Bronchial epithelial cell (primary cell): ENCODE data around the gene NPAS3. TPM values are rescaled to one million over a fixed set of nuclear protein-coding genes. Genes with fewer than 3 reads are reported as not detected.
A peak's percentile ranks its signal among the peaks of the same experiment; 100 is the strongest.

Experiments
- DNase-seq: peaks from one replicate; pipeline ENCODE4 v3.0.0-alpha.2; 2010; ENCODE audit warnings: low read depth
- FAIRE-seq: peaks from 2 replicates; lab custom pipeline; 2011; peaks lifted over from hg19 to GRCh38; lab: Jason Lieb, UNC
- H3K27me3 ChIP-seq: 2 replicates; pipeline ENCODE4 v1.5.1; 2011; ENCODE audit warnings: low read length; ENCODE audit not compliant: control insufficient read depth, insufficient read depth
- H3K36me3 ChIP-seq: 2 replicates; pipeline ENCODE4 v1.5.1; 2011; ENCODE audit warnings: low read length; ENCODE audit not compliant: control insufficient read depth, insufficient read depth
- H3K4me3 ChIP-seq: 2 replicates; pipeline ENCODE4 v1.5.1; 2011; ENCODE audit warnings: mild to moderate bottlenecking, low read depth, low read length, control low read depth
- total RNA-seq: library from RNA; depleted of rRNA; stranded (reverse); fragments of >200 nt; gene quantifications from 2 replicates; pipeline ENCODE4 v1.2.1, GENCODE V29; 2014
- TF ChIP-seq, protein P1 (sequence below): IDR thresholded peaks from 2 replicates; pipeline ENCODE4 v1.5.1; 2011; ENCODE audit warnings: mild to moderate bottlenecking, moderate library complexity, low read length, control low read depth, inconsistent platforms; ENCODE audit not compliant: insufficient read depth, severe bottlenecking

The NPAS3 gene
- total RNA-seq, 1 donor from 2014 or later, result not detected

DNA sequence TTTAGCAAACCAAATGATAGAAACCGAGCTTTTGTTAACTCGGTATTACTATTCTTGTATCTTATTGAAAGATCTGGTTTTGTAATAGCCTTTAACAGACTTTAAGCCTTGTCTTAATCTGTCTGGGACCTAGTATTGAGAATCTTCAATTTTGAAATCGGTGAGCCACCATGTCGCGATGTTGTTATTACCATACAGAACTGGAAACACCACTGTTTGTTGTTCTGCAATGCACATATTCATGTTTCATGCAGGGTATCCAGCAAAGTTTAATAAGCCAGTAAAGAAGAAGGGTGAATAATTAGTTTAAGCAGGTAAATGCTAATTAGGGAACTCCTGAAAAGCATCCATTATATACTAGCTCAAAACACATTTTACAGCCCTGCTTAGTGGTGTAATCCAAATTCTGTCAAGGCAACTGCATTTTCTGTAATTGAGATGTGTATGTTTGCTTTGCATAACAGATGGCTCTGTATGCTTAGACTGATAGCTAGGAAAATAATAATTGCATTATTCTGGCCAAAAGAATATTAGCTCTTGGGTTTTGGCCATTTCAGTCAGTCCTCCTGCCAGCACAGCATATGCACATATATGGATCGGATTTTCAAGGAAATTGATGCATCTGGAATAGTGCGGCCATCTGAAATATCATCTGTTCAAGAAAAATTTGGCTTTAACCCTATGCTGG, 623.0 kb downstream of the NPAS3 start:
- no peak for DNase-seq
- no peak for FAIRE-seq
- TF ChIP-seq, protein P1, sequence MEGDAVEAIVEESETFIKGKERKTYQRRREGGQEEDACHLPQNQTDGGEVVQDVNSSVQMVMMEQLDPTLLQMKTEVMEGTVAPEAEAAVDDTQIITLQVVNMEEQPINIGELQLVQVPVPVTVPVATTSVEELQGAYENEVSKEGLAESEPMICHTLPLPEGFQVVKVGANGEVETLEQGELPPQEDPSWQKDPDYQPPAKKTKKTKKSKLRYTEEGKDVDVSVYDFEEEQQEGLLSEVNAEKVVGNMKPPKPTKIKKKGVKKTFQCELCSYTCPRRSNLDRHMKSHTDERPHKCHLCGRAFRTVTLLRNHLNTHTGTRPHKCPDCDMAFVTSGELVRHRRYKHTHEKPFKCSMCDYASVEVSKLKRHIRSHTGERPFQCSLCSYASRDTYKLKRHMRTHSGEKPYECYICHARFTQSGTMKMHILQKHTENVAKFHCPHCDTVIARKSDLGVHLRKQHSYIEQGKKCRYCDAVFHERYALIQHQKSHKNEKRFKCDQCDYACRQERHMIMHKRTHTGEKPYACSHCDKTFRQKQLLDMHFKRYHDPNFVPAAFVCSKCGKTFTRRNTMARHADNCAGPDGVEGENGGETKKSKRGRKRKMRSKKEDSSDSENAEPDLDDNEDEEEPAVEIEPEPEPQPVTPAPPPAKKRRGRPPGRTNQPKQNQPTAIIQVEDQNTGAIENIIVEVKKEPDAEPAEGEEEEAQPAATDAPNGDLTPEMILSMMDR, result no peak
- H3K4me3 ChIP-seq, result no peak overlapping the region
- no peaks in the 10 kb centered on the region for H3K36me3 ChIP-seq
- H3K27me3 ChIP-seq, result no peaks in the 10 kb centered on the region

DNA sequence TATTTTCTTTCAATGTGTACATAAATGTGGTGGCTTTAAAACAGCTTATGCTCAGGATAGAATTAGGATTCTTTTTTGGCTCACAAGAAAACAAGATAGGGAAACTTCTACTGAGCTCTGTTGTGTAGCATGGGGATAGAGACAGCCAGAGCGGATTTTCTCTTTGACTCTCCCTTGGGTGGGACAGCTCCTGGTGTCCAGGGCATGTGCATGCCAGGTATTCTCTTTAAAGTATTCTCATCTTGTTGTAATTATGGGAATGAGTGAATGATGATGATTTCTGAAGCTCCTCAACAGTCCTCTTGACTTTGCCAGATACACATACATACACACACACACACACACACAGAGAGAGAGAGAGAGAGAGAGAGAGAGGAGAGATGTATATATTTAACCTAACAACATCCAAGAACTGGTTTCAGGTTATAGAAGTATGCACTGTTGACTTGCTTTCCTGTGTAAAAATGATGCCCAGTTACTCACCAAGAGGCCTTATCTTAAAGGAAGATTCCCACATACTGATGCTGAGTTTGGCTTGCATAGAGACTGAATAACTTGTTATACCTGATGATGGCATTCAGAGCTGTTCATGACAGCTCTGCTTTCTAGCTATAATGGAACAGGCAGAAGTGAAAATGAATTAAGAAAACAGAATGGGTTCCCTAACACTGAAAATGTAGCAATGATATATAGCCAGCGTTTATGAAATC, 624.7 kb downstream of the NPAS3 start:
- DNase-seq, result peak; percentile 60
- TF ChIP-seq, protein P1, result no peak

DNA sequence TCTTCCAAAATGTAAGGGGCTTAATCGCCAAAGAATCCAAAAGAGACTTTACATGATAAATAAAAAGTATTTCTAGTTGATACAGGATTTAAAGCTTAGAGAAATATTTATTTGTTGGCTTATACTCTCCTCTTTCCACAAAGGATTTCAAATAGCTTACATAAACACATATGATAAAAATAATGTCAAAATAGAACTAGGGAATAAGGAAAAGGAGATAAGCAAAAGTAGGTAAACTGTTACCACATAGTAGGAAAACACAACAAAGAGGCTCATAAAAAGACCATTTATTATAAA, 625.2 kb downstream of the NPAS3 start:
- FAIRE-seq, result no peak
- TF ChIP-seq, protein P1, result no peak
- Histone ChIP-seq H3K4me3 (no peak overlapping the region), H3K27me3 (no peaks in the 10 kb centered on the region), H3K36me3 (no peaks in the 10 kb centered on the region)
- DNase-seq, result no peak

More for the DNA sequence above, 624.7 kb downstream of the NPAS3 start:
- Histone ChIP-seq H3K27me3 (no peaks in the 10 kb centered on the region), H3K36me3 (no peaks in the 10 kb centered on the region), H3K4me3 (no peak overlapping the region)
- no peak for FAIRE-seq

DNA sequence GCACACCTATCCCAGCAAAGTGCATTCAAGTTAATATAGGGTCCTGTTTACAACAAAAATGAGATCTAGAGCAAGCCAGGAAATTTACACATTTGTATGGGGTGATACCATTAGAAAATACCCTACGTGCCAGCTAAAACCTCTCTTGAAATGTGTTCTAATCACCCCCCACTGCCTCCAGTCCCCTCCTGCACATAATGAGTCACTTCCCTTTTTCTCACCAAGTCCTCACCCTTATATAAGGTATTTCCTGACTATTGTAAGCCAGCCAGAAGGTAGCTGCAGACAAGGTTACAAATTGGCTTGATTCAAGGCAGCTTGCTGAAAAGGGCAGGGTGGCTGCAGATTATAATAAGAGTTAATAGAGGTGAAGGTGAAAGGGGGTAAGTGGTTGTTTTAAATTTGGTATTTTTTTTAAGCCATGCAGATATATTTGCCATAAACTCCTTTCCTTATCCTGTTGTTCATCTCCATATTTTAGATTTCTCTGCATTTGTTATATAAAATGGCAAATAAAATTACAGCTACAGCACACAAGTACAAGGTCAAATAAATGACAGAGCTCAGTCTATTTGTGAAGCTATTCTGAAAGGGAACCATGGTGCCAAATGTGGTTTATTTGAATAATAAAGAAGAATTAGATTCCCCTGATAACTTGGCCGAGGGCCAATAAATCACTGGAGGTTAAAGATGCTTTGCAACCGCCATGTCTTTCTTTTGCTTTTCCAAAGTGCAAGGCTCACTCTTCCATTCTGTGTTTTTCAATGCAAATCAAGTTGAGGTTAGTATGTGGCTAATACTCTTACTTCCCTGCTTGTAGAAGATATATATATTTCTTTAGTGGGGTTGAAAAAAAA, 626.3 kb downstream of the NPAS3 start:
- no peaks in the 10 kb centered on the region for H3K36me3 ChIP-seq
- no peaks in the 10 kb centered on the region for H3K27me3 ChIP-seq
- DNase-seq (peak; percentile 97), FAIRE-seq (no peak)
- H3K4me3 ChIP-seq, result no peak overlapping the region
- TF ChIP-seq, protein P1, result no peak

DNA sequence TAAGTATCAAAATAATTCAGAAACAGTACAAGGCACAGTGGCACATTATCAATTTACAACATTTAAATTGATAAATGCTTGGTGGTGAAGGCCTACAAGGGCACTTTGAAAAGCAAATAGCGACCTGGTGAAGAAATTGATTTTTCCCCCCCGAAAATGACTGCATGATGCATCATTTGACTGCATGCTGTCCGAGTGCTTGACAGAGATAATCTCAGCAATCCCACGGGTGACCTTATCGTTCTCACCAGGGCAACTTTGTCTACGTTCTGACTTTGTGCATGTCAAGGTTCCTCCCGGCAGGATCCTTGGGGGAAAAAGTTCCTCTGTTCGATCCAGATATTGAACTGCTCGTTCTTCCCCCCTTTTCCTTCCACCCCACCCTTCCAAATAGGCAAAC, 627.4 kb downstream of the NPAS3 start:
- TF ChIP-seq, protein P1, result no peak
- H3K4me3 ChIP-seq, result no peak overlapping the region
- no peak for FAIRE-seq

More for the DNA sequence above, 627.4 kb downstream of the NPAS3 start:
- DNase-seq, result no peak
- Histone ChIP-seq H3K36me3 (no peaks in the 10 kb centered on the region), H3K27me3 (no peaks in the 10 kb centered on the region)
